Activated CD4-positive, alpha-beta T cell treated with anti-CD3 and anti-CD28 coated beads, Interleukin-2, amount 50 U/mL, for 1 hour (primary cell): ENCODE data around the gene TMEM184B.

Experiments used
- DNase-seq: peaks from one replicate; pipeline ENCODE4 v3.0.0-alpha.2; 2020

The TMEM184B gene

GRCh38 chr22:38221908-38222796 lies 50.7 kb downstream of the TMEM184B start:
- DNase-seq, result no peak

GRCh38 chr22:38221407-38221806 lies 51.4 kb downstream of the TMEM184B start:
- DNase-seq, result no peak

- no peak for DNase-seq
Measured at GRCh38 chr22:38220653-38221386, 52.0 kb downstream of the TMEM184B start.

GRCh38 chr22:38220163-38220562 lies 52.6 kb downstream of the TMEM184B start:
- no peak for DNase-seq

GRCh38 chr22:38219632-38220031 lies 53.2 kb downstream of the TMEM184B start:
- no peak for DNase-seq

- DNase-seq, result peak; percentile 20
Measured at GRCh38 chr22:38218661-38219622, 53.9 kb downstream of the TMEM184B start.

- no peak for DNase-seq
Measured at GRCh38 chr22:38215156-38216038, 57.4 kb downstream of the TMEM184B start.

GRCh38 chr22:38214302-38215056 lies 58.3 kb downstream of the TMEM184B start:
- peak; percentile 75 for DNase-seq

GRCh38 chr22:38213990-38214301 lies 58.9 kb downstream of the TMEM184B start:
- DNase-seq, result no peak

- DNase-seq, result no peak
Measured at GRCh38 chr22:38213319-38213989, 59.4 kb downstream of the TMEM184B start.

- no peak for DNase-seq
Measured at GRCh38 chr22:38212442-38212841, 60.4 kb downstream of the TMEM184B start.

GRCh38 chr22:38211556-38211955 lies 61.3 kb downstream of the TMEM184B start:
- DNase-seq, result no peak

- no peak for DNase-seq
Measured at GRCh38 chr22:38208551-38208968, 64.2 kb downstream of the TMEM184B start.

GRCh38 chr22:38207898-38208432 lies 64.8 kb downstream of the TMEM184B start:
- no peak for DNase-seq

- no peak for DNase-seq
Measured at GRCh38 chr22:38205261-38206128, 67.3 kb downstream of the TMEM184B start.

- no peak for DNase-seq
Measured at GRCh38 chr22:38204784-38205183, 68.0 kb downstream of the TMEM184B start.

- no peak for DNase-seq
Measured at GRCh38 chr22:38203855-38204514, 68.8 kb downstream of the TMEM184B start.

- no peak for DNase-seq
Measured at GRCh38 chr22:38203090-38203810, 69.6 kb downstream of the TMEM184B start.
